Left renal pelvis (tissue), 4 donors: ENCODE data around the gene CUEDC1. TPM values are rescaled to one million over a fixed set of nuclear protein-coding genes. Genes with fewer than 3 reads are reported as not detected.

Experiments used
- DNase-seq, 4 donors: peaks; one replicate each; pipeline ENCODE4 v3.0.0-alpha.2; 2013; ENCODE audit warnings: low read depth in 4 of 4, low spot score in 3 of 4
- polyA plus RNA-seq, 4 donors: library from polyadenylated mRNA; unstranded; fragments of 120-200 nt; gene quantifications; one replicate each; pipeline ENCODE4 v1.2.1, GENCODE V29; 2013; ENCODE audit not compliant: insufficient read length in 4 of 4

CUEDC1 gene
- polyA plus RNA-seq, 4 donors, result 44.5 to 74.3 (median 50.4) TPM

- no peak for DNase-seq
Measured at GRCh38 chr17:57868007-57868909, 87.0 kb downstream of the CUEDC1 start.

- DNase-seq, result no peak
Measured at GRCh38 chr17:57867126-57867525, 88.1 kb downstream of the CUEDC1 start.

GRCh38 chr17:57866723-57867122 is 88.5 kb downstream of the CUEDC1 start:
- DNase-seq, result no peak

GRCh38 chr17:57866319-57866718 is 88.9 kb downstream of the CUEDC1 start:
- DNase-seq, result no peak

GRCh38 chr17:57864273-57864672 is 90.9 kb downstream of the CUEDC1 start:
- DNase-seq, result no peak

- DNase-seq, result no peak
Measured at GRCh38 chr17:57862694-57863667, 92.2 kb downstream of the CUEDC1 start.

GRCh38 chr17:57861790-57862693 is 93.2 kb downstream of the CUEDC1 start:
- DNase-seq, result no peak

GRCh38 chr17:57861000-57861789 is 94.0 kb downstream of the CUEDC1 start:
- DNase-seq, result no peak

- DNase-seq, result no peak
Measured at GRCh38 chr17:57860414-57860999, 94.7 kb downstream of the CUEDC1 start.

- no peak for DNase-seq
Measured at GRCh38 chr17:57859601-57860413, 95.4 kb downstream of the CUEDC1 start.

- DNase-seq, result no peak
Measured at GRCh38 chr17:57858838-57859237, 96.4 kb downstream of the CUEDC1 start.

- no peak for DNase-seq
Measured at GRCh38 chr17:57856792-57857620, 98.2 kb downstream of the CUEDC1 start.

- no peak for DNase-seq
Measured at GRCh38 chr17:57855391-57856035, 99.7 kb downstream of the CUEDC1 start.

- DNase-seq, result no peak
Measured at GRCh38 chr17:57853695-57854094, 101.5 kb downstream of the CUEDC1 start.

- no peak for DNase-seq
Measured at GRCh38 chr17:57852955-57853328, 102.3 kb downstream of the CUEDC1 start.

- DNase-seq, result no peak
Measured at GRCh38 chr17:57852092-57852954, 102.9 kb downstream of the CUEDC1 start.
